Measurements from ENCODE around the gene IFNB1. TPM values are rescaled to one million over a fixed set of nuclear protein-coding genes. Genes with fewer than 3 reads are reported as not detected.

Gene IFNB1
- total RNA-seq, 1 experiment from 2014 or later = not detected

DNA sequence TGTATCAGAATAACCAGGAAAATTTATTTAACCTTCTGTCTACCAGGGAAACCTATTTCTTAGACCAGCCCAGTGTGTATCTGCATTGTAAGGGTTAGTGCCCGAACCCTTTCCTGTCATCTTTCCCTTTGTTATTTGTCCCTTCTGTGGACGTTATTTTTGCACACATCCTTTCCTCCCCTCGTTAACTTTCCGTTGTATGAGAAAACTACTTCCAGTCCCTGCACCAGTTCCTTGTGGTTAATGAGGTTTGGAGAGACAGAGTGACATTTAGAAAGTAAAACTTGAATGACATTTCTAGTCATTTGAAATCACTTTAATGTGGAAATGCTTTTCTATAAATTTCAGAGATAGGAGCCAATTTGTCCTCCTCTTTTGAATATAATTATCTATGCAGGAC, 4.3 kb upstream of the IFNB1 start:
- Mint-ChIP-seq H3K4me3 (ENCODE audit: unreplicated experiment) (no peak overlapping the region), H3K27ac (ENCODE audit: low read depth, unreplicated experiment) (no peak overlapping the region), H3K36me3 (ENCODE audit: insufficient read depth, unreplicated experiment) (no peaks in the 10 kb centered on the region), H3K27me3 (ENCODE audit: insufficient read depth, unreplicated experiment) (no peaks in the 10 kb centered on the region), H3K4me1 (ENCODE audit: insufficient read depth, unreplicated experiment) (no peaks in the 10 kb centered on the region), H3K9me3 (ENCODE audit: unreplicated experiment) (no peaks in the 10 kb centered on the region)
- TF ChIP-seq, protein P1, sequence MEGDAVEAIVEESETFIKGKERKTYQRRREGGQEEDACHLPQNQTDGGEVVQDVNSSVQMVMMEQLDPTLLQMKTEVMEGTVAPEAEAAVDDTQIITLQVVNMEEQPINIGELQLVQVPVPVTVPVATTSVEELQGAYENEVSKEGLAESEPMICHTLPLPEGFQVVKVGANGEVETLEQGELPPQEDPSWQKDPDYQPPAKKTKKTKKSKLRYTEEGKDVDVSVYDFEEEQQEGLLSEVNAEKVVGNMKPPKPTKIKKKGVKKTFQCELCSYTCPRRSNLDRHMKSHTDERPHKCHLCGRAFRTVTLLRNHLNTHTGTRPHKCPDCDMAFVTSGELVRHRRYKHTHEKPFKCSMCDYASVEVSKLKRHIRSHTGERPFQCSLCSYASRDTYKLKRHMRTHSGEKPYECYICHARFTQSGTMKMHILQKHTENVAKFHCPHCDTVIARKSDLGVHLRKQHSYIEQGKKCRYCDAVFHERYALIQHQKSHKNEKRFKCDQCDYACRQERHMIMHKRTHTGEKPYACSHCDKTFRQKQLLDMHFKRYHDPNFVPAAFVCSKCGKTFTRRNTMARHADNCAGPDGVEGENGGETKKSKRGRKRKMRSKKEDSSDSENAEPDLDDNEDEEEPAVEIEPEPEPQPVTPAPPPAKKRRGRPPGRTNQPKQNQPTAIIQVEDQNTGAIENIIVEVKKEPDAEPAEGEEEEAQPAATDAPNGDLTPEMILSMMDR (IDR thresholded peaks at IDR 0.05; ENCODE audit: unreplicated experiment) = no peak
- POLR2A ChIA-PET = no interaction called here
- intact Hi-C loops (cut with micrococcal nuclease) = no loop called here
- DNase-seq (ENCODE audit: unreplicated experiment) = no peak
- CTCF ChIA-PET = no interaction called here
- BruUV-seq (replicated peaks) = no TSS peak

DNA sequence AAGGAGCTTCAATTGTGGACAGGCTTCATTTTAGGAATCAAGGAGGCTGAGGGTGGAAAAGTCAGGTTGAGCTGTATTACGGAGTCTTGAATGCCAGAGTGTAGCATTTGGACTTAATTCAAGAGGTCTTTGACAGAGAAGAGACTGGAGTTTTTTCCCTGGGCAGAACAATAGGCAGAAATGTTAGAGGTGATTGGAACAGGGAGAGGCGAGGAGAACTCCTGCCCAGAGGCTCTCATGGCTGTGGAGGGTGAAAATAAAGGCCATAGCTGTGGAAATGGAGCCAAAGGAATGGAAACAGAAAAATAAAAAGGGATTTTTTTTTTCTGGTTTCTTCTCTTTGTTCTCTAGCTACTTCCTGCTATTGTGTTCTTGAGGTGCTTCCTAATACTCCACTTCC, 3.7 kb upstream of the IFNB1 start:
- Mint-ChIP-seq H3K9me3 (ENCODE audit: unreplicated experiment) (no peaks in the 10 kb centered on the region), H3K4me3 (ENCODE audit: unreplicated experiment) (no peak overlapping the region), H3K4me1 (ENCODE audit: insufficient read depth, unreplicated experiment) (no peaks in the 10 kb centered on the region), H3K36me3 (ENCODE audit: insufficient read depth, unreplicated experiment) (no peaks in the 10 kb centered on the region), H3K27me3 (ENCODE audit: insufficient read depth, unreplicated experiment) (no peaks in the 10 kb centered on the region), H3K27ac (ENCODE audit: low read depth, unreplicated experiment) (no peak overlapping the region)
- TF ChIP-seq, protein P1 (IDR thresholded peaks at IDR 0.05; ENCODE audit: unreplicated experiment) = no peak
- intact Hi-C loops (cut with micrococcal nuclease) = no loop called here
- no peak for DNase-seq (ENCODE audit: unreplicated experiment)
- BruUV-seq (replicated peaks) = no TSS peak
- ChIA-PET POLR2A (no interaction called here), CTCF (no interaction called here)

DNA sequence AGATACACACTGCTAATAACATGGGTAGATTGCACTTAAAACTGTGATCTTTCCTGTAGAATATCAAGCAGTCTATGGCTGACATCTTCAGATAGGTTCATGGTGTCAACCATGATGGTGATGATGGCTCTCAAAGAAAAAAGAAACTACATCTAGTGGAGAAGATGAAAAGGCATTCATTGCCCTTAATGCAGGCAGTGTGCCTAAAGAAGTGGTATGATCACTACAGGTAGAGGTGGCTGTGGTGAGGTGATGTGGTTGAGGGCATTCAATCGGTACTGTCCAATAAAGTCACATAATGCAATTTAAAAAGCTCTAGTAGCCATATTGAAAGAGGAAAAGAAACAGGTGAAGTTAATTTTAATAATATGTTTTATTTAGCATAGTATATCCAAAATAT, 3.1 kb upstream of the IFNB1 start:
- H3K9me3 Mint-ChIP-seq (ENCODE audit: unreplicated experiment) = no peaks in the 10 kb centered on the region
- CTCF ChIA-PET = no interaction called here
- TF ChIP-seq, protein P1 (IDR thresholded peaks at IDR 0.05; ENCODE audit: unreplicated experiment) = no peak

DNA sequence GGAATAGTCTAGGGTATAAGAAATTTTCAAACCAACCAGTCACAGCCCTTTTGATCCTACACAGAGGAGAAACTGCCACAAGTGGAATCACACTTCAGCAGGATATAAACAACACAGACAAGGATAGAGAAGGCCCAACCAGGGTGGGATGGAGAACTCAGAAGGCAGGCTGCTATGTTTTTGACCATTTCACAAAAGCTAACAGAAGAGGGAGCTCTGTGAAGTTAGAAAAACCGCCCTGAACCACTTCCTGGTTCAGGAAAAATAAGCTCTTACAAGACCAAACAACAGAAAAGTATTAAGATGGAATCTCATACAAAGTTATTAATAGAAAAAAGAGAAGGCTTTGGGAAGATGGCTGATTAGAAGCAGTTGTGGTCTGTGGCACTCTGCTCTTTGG, 960 bp upstream of the IFNB1 start:
- no TSS peak for BruUV-seq (replicated peaks)
- Mint-ChIP-seq H3K27me3 (ENCODE audit: insufficient read depth, unreplicated experiment) (no peaks in the 10 kb centered on the region), H3K9me3 (ENCODE audit: unreplicated experiment) (no peaks in the 10 kb centered on the region), H3K27ac (ENCODE audit: low read depth, unreplicated experiment) (no peak overlapping the region), H3K4me1 (ENCODE audit: insufficient read depth, unreplicated experiment) (no peaks in the 10 kb centered on the region), H3K36me3 (ENCODE audit: insufficient read depth, unreplicated experiment) (no peaks in the 10 kb centered on the region), H3K4me3 (ENCODE audit: unreplicated experiment) (no peak overlapping the region)
- TF ChIP-seq, protein P1 (IDR thresholded peaks at IDR 0.05; ENCODE audit: unreplicated experiment) = no peak
- intact Hi-C loops (cut with micrococcal nuclease) = loop anchor here (10.0 kb wide), 1 partner anchor 94 kb away; no protein-coding TSS in a partner anchor
- ChIA-PET CTCF (interaction anchor here (1.0 kb wide), 1 partner anchor 18 kb away, joined by 3 read pairs; no protein-coding TSS in a partner anchor), POLR2A (no interaction called here)
- no peak for DNase-seq (ENCODE audit: unreplicated experiment)

More for the DNA sequence above, 3.1 kb upstream of the IFNB1 start:
- no peak for DNase-seq (ENCODE audit: unreplicated experiment)
- H3K4me1 Mint-ChIP-seq (ENCODE audit: insufficient read depth, unreplicated experiment) = no peaks in the 10 kb centered on the region
- no TSS peak for BruUV-seq (replicated peaks)
- no peak overlapping the region for H3K4me3 Mint-ChIP-seq (ENCODE audit: unreplicated experiment)
- intact Hi-C loops (cut with micrococcal nuclease) = no loop called here
- H3K27ac Mint-ChIP-seq (ENCODE audit: low read depth, unreplicated experiment) = no peak overlapping the region
- POLR2A ChIA-PET = no interaction called here
- H3K36me3 Mint-ChIP-seq (ENCODE audit: insufficient read depth, unreplicated experiment) = no peaks in the 10 kb centered on the region
- no peaks in the 10 kb centered on the region for H3K27me3 Mint-ChIP-seq (ENCODE audit: insufficient read depth, unreplicated experiment)
